ENCODE results near the gene SOX6.

The SOX6 gene

DNA sequence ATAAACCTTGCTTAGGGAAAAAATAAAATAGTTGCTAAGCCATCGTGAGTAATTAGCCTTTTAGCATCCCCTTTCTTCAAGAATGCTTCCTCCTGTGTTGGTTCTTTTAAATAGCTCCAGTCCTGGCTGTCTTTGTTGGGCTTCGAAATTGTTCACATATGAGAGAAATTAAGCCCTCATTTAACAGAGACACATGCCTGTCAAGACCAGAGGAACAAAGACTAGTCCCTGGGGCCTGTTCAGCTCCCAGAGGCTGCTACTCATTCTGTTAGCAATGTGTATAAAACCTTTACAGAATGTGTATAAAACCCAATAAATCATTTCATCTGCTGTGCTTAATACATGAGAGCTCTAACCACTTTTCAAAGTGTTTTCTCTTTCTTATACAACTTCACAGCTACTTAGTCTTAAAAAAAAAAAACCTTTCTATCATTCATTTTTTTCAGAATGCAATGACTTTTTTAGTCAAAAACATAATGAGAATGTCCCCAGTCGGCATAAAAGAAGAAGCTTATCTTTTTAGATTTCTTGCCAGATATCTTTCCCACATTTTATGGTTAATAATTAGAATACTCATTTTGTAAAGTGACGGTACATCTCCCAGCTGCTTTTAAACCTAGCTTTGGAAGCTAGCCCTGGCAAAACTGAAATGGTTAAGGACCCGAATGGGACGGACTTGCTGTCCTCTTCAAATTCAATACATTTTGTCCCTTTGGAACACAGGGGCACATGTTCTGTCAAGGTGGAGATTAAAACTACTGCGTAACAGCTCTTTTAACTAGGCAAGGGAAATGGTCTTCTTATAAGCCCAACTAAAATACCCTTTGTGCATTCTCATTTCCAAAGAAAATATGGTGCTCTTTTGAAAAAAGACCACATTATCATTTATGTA, 186.1 kb downstream of the SOX6 start:
- H3K36me3 Mint-ChIP-seq (ENCODE audit: low read depth), result no peaks in the 10 kb centered on the region
- H3K27ac Mint-ChIP-seq, result no peak overlapping the region
- no peaks in the 10 kb centered on the region for H3K9me3 Mint-ChIP-seq
- no peaks in the 10 kb centered on the region for H3K4me1 Mint-ChIP-seq (ENCODE audit: low read depth)
- no peak overlapping the region for H3K4me3 Mint-ChIP-seq
- H3K27me3 Mint-ChIP-seq (ENCODE audit: low read depth), result no peaks in the 10 kb centered on the region
- DNase-seq (ENCODE audit: low spot score), result no peak

DNA sequence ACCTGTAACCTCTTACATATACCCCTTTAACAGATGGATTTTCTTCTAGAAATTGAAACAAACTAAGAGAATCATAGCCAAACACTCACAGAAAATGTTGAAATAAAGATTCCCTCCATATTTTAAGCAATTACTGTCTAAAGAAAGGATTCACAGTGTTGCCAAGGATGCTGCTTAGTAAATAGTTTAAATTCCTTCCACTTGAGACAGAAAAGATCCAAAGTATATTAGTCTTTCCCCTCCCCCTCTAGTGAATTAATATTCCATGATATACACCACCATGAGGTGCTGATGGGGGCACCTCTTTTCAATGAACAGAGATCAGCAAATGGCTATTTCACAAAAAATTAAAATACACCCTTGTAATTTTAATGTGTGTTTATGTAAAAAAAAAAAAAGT, 186.8 kb downstream of the SOX6 start:
- DNase-seq (ENCODE audit: low spot score), result no peak
- Mint-ChIP-seq H3K27ac (no peak overlapping the region), H3K36me3 (ENCODE audit: low read depth) (no peaks in the 10 kb centered on the region), H3K27me3 (ENCODE audit: low read depth) (no peaks in the 10 kb centered on the region), H3K9me3 (no peaks in the 10 kb centered on the region), H3K4me3 (no peak overlapping the region), H3K4me1 (ENCODE audit: low read depth) (no peaks in the 10 kb centered on the region)

DNA sequence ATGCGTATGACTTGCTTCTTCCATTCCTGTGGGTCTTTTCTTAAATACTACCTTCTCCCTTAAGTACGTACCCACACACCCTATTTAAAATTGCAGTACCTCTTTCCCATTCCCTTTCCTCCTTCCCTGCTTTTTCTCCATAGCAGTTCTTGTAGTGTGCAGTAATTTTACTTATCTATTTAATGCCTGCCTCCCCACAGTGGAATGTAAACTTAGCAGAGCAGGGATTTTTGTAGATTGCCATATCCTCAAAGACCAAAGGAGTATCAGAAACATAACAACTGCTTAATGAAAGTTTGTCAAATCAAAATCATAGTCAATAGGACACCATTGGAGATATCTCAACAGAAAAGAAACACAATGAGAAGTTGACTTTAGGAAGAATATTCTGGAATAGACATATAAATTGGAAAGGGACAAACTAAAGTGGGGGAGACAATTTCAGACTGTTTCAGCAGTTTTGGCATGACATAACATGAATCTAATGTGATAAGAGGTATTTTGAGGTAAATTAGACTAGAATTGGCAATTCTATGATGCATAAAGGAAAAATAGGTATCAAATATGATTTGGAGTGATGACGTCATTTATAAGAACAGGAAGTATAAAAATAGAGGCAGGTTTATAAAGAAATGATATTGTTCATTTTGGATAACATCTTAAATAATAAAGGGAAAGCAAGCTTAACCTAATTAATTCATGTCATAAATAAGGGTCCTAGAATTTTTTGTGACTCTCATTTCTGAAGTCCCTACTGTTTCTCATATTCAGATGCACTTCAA, 188.4 kb downstream of the SOX6 start:
- Mint-ChIP-seq H3K9me3 (no peaks in the 10 kb centered on the region), H3K4me3 (no peak overlapping the region), H3K27ac (no peak overlapping the region), H3K4me1 (ENCODE audit: low read depth) (no peaks in the 10 kb centered on the region), H3K27me3 (ENCODE audit: low read depth) (no peaks in the 10 kb centered on the region), H3K36me3 (ENCODE audit: low read depth) (no peaks in the 10 kb centered on the region)
- no peak for DNase-seq (ENCODE audit: low spot score)

DNA sequence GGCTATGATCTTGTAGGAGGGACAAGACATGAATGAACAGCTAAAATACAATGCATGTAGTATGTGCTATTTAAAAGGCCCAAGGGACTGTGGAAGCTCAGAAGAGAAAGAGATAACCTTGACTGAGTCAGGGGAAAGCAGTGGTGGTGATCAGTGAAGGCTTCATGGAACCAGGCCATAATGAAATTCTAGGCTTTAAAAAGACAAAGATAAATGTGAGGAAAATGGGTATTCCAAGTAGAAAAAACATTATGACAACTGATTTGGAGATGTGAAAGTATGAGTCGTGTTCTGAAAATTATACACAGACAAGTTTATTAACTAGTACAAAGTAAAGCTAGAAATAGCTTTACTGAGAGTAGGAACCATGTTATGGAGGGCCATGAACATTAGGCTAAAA, 189.8 kb downstream of the SOX6 start:
- Mint-ChIP-seq H3K4me3 (no peak overlapping the region), H3K27ac (no peak overlapping the region), H3K36me3 (ENCODE audit: low read depth) (no peaks in the 10 kb centered on the region), H3K4me1 (ENCODE audit: low read depth) (no peaks in the 10 kb centered on the region), H3K27me3 (ENCODE audit: low read depth) (no peaks in the 10 kb centered on the region), H3K9me3 (no peaks in the 10 kb centered on the region)
- DNase-seq (ENCODE audit: low spot score), result no peak

DNA sequence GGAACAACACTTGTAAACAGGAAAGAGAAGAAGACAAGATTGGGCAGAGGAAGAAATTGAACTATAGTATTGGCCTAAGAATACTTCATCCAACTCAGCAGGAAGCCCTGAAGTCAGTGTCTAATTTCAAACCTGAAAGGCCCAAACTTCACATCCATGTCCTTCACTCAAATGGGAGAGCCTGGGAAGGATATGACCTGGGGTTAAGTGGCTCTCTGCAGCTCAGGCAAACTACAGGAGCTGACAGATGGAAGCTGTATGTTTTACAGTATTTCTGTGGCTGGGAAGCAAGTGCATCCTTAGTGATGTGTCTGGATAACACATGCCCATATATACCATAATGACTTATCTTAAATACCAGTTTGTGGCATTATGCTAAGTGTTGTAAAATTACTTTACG, 196.2 kb downstream of the SOX6 start:
- DNase-seq (ENCODE audit: low spot score), result no peak
- no peaks in the 10 kb centered on the region for H3K4me1 Mint-ChIP-seq (ENCODE audit: low read depth)
- H3K36me3 Mint-ChIP-seq (ENCODE audit: low read depth), result no peaks in the 10 kb centered on the region
- no peak overlapping the region for H3K27ac Mint-ChIP-seq
- no peaks in the 10 kb centered on the region for H3K27me3 Mint-ChIP-seq (ENCODE audit: low read depth)
- no peaks in the 10 kb centered on the region for H3K9me3 Mint-ChIP-seq
- no peak overlapping the region for H3K4me3 Mint-ChIP-seq

DNA sequence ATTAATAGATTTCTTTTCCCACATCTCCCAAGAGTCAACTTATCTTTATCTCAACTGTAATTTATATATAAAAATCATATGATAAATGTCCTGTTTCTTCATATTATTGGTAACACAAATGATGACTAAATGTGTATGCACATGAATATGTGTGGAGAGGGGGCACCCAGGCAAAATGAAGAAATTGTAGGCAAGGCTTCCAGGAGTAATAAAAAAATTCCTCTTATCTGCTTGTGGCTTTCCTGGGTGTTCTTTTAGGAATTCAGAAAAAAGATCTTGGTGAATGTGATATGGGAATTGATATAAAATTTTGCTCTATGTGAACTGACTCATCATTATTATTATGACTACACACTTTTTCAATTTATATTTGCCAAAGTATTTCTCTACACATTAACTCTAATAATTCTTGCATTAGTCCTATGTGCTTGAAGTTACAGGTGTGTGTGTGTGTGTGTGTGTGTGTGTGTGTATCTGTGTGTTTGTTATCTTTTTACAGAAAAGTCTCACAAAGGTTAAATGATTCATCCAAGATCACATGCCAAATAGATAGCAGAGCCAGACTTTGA, 197.8 kb downstream of the SOX6 start:
- no peaks in the 10 kb centered on the region for H3K4me1 Mint-ChIP-seq (ENCODE audit: low read depth)
- H3K27me3 Mint-ChIP-seq (ENCODE audit: low read depth), result no peaks in the 10 kb centered on the region
- no peak overlapping the region for H3K4me3 Mint-ChIP-seq
- no peak for DNase-seq (ENCODE audit: low spot score)
- H3K27ac Mint-ChIP-seq, result no peak overlapping the region
- no peaks in the 10 kb centered on the region for H3K9me3 Mint-ChIP-seq
- H3K36me3 Mint-ChIP-seq (ENCODE audit: low read depth), result no peaks in the 10 kb centered on the region

DNA sequence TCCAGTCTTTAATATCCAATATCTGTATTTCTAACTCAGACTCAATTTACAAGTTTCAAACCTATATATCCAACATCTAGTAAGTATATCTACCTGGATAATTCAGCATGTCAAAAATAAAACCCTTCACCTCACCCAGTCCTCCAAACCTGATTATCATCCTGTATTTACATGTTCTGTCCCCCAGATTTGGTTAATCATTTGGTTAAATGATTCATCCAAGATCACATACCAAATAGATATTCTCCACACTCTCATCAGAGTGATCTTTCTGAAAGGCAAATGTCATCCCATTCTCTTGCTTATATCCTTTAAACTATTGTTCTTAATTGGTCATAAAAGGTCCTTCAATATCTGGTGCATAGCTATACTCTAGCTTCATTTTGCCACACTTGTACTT, 199.0 kb downstream of the SOX6 start:
- no peaks in the 10 kb centered on the region for H3K9me3 Mint-ChIP-seq
- H3K4me1 Mint-ChIP-seq (ENCODE audit: low read depth), result no peaks in the 10 kb centered on the region
- H3K4me3 Mint-ChIP-seq, result no peak overlapping the region
- no peak overlapping the region for H3K27ac Mint-ChIP-seq
- H3K36me3 Mint-ChIP-seq (ENCODE audit: low read depth), result no peaks in the 10 kb centered on the region
- H3K27me3 Mint-ChIP-seq (ENCODE audit: low read depth), result no peaks in the 10 kb centered on the region
- no peak for DNase-seq (ENCODE audit: low spot score)

DNA sequence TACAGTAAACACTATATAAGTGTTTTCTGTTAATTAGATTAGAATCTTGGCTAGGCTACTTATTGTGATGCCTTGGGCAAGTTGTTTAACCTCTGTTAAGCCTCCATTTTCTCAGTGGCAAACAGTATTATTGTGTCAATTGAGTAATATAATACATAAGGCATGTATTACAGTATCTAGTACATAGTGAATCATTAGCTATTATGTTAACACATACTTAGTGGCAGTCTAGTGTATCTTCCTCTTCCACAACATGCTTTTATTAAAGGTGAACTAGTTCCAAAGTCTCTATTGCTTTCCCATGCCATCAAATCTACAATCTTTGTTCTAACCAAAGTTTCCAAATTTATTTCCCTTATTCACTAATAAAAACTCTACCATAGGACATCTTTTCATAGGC, 200.9 kb downstream of the SOX6 start:
- H3K27ac Mint-ChIP-seq, result no peak overlapping the region
- no peak for DNase-seq (ENCODE audit: low spot score)
- H3K4me1 Mint-ChIP-seq (ENCODE audit: low read depth), result no peaks in the 10 kb centered on the region
- H3K27me3 Mint-ChIP-seq (ENCODE audit: low read depth), result no peaks in the 10 kb centered on the region
- H3K4me3 Mint-ChIP-seq, result no peak overlapping the region
- H3K36me3 Mint-ChIP-seq (ENCODE audit: low read depth), result no peaks in the 10 kb centered on the region
- H3K9me3 Mint-ChIP-seq, result no peaks in the 10 kb centered on the region

DNA sequence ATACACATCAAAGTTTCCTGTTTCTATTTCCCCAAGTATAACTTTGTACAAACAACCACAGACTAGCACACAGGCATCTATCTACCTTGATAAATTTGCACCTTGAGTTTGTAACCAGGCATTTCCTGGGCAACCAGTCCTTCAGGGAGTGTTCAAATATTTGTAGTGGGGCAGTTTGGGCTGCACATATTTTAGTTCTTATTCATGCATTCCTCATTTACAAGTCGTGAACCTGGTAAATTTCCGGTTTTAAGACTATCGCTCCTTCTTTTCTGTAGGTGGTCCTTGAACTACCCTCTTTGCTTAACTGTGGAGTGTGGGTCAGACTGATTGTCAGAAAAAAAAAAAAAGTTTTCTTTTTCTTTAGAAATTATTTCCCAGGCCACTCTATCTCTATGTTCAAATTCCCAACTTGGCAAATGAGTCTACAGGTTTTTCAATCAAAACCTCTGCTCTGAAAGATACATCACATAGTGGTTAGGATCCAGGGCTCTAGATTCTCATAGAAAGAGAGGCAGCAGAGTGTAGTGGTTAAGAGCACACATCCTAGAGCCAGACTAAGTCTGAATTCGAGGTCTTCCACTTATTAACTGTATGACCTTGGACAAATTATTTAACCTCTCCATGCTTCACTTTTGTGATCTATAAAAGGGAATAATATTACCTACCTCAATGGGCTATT, 201.5 kb downstream of the SOX6 start:
- no peak for DNase-seq (ENCODE audit: low spot score)
- Mint-ChIP-seq H3K4me3 (no peak overlapping the region), H3K27me3 (ENCODE audit: low read depth) (no peaks in the 10 kb centered on the region), H3K4me1 (ENCODE audit: low read depth) (no peaks in the 10 kb centered on the region), H3K27ac (no peak overlapping the region), H3K9me3 (no peaks in the 10 kb centered on the region), H3K36me3 (ENCODE audit: low read depth) (no peaks in the 10 kb centered on the region)

DNA sequence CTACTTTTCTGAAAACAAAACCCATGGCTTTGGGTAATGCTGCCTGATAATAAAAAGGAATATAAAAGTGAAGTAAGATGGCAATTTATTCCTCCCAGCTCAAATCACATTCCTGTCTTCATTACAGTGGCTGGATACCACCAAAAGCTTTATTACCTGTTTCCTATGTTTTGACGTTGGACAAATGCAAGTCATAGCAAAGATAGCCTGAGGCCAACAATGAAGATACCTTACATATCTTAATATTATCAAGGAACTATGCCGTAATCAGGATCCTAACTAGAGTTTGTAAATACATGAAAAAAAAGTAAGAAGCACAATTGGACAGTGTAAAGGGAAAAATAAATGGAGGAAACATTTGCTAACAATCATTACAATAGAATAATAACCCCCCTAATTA, 202.4 kb downstream of the SOX6 start:
- DNase-seq (ENCODE audit: low spot score), result no peak
- no peak overlapping the region for H3K27ac Mint-ChIP-seq

DNA sequence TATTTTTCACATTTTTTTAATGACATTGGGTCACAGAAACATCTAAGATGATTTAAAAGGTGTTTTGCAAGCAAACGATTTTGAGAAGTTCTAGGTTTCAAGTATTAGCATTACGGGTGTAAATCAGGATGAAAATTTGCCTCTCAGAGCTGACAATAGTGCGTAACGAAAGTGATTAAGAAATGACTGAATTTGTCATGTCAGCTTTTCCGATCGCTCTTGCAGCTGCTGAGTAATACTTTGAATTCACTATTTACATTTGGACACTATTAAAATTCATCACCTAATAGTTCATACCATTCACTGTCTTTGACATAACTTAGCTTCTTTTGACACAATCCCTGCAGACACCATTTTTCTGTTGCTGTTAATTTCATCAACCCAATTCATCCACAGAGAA, 205.2 kb downstream of the SOX6 start:
- no peaks in the 10 kb centered on the region for H3K4me1 Mint-ChIP-seq (ENCODE audit: low read depth)
- H3K27ac Mint-ChIP-seq, result no peak overlapping the region
- no peaks in the 10 kb centered on the region for H3K36me3 Mint-ChIP-seq (ENCODE audit: low read depth)
- H3K4me3 Mint-ChIP-seq, result no peak overlapping the region
- H3K9me3 Mint-ChIP-seq, result peaks cover 5% of the 10 kb centered on the region
- DNase-seq (ENCODE audit: low spot score), result no peak
- H3K27me3 Mint-ChIP-seq (ENCODE audit: low read depth), result no peaks in the 10 kb centered on the region

More for the DNA sequence above, 202.4 kb downstream of the SOX6 start:
- Mint-ChIP-seq H3K4me1 (ENCODE audit: low read depth) (no peaks in the 10 kb centered on the region), H3K4me3 (no peak overlapping the region), H3K9me3 (no peaks in the 10 kb centered on the region), H3K36me3 (ENCODE audit: low read depth) (no peaks in the 10 kb centered on the region), H3K27me3 (ENCODE audit: low read depth) (no peaks in the 10 kb centered on the region)

DNA sequence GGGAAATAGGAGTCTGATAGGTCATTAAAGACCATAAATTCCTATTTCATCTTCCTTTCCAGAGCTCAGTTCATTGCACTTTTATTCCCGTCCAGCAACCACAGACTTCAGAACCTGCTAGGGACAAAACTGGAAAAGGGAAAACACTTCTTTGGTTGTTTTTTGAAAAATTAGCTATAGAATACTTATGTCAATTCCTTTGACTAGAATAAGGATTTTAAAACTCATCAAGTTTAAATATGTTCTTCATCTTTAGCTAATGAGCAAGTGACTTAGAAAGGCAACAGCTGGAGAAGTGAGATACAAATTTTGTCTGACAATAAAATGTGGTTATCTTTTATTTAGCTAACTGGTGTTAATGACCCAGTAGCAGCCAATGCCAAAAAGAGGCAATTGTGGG, 206.9 kb downstream of the SOX6 start:
- DNase-seq (ENCODE audit: low spot score), result no peak
- no peaks in the 10 kb centered on the region for H3K4me1 Mint-ChIP-seq (ENCODE audit: low read depth)
- no peaks in the 10 kb centered on the region for H3K27me3 Mint-ChIP-seq (ENCODE audit: low read depth)
- no peak overlapping the region for H3K27ac Mint-ChIP-seq
- H3K4me3 Mint-ChIP-seq, result no peak overlapping the region
- peaks cover 5% of the 10 kb centered on the region for H3K9me3 Mint-ChIP-seq
- H3K36me3 Mint-ChIP-seq (ENCODE audit: low read depth), result no peaks in the 10 kb centered on the region

DNA sequence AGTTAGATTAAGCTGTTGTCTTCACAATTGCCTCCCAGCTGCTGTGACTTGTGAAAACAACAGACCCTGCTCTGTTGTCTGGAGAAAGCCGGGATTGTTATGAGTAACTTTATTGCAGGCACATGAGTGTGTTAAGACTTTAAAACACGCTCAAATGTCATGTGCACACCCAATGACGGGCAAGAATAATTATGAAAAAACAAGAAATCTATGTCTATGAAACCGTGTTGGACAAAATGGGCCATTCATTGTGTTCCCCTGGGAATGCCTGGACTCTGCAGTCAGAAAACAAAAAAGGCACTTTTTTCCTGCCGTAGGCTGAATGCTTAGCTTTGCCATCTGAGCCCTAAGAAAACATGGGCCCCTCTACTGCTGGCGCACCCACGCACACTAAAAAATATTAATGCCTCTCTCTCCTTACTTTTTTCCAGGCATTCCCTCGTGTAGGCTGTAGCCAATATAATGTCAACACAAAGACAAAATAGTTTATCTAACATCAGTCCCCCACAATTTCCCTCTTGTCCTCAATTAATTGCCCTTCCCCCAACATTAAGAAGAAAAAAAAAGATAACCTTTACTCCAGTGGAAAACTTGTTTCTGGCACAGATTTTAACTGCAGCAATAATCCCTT, 207.9 kb downstream of the SOX6 start:
- H3K27ac Mint-ChIP-seq, result no peak overlapping the region
- H3K9me3 Mint-ChIP-seq, result peaks cover 11% of the 10 kb centered on the region
- H3K4me1 Mint-ChIP-seq (ENCODE audit: low read depth), result no peaks in the 10 kb centered on the region
- H3K36me3 Mint-ChIP-seq (ENCODE audit: low read depth), result no peaks in the 10 kb centered on the region
- no peak for DNase-seq (ENCODE audit: low spot score)
- no peak overlapping the region for H3K4me3 Mint-ChIP-seq
- H3K27me3 Mint-ChIP-seq (ENCODE audit: low read depth), result no peaks in the 10 kb centered on the region

All from T-helper 2 cell treated with Interferon-gamma antibody and Interleukin-4, amounts not matched to agents 5 μg/mL and 100 μg/mL, for 36 hours (primary cell).